Nephron progenitor cell (in vitro differentiated cells): ENCODE measurements around the gene MYO1G.

Experiments used
- DNase-seq: peaks from one replicate; pipeline ENCODE4 v3.0.0; 2021
- H3K27ac Mint-ChIP-seq: 2 replicates; pipeline ENCODE4 v1.8.0; 2021; ENCODE audit warnings: mild to moderate bottlenecking, moderate library complexity, mixed read lengths
- H3K27me3 Mint-ChIP-seq: 2 replicates; pipeline ENCODE4 v1.8.0; 2021; ENCODE audit warnings: mild to moderate bottlenecking, low read depth, mixed read lengths; ENCODE audit not compliant: poor library complexity
- H3K36me3 Mint-ChIP-seq: 2 replicates; pipeline ENCODE4 v1.8.0; 2021; ENCODE audit warnings: low read depth, mixed read lengths
- H3K4me1 Mint-ChIP-seq: 2 replicates; pipeline ENCODE4 v1.8.0; 2021; ENCODE audit warnings: mixed read lengths
- H3K4me3 Mint-ChIP-seq: 2 replicates; pipeline ENCODE4 v1.8.0; 2021; ENCODE audit warnings: mild to moderate bottlenecking, moderate library complexity, mixed read lengths
- H3K9me3 Mint-ChIP-seq: 2 replicates; pipeline ENCODE4 v1.8.0; 2021; ENCODE audit warnings: mild to moderate bottlenecking, moderate library complexity, mixed read lengths
- TF ChIP-seq, protein P1 (sequence below): fragments of 200-600 bp; sonication (generic); IDR thresholded peaks from 2 replicates; pipeline ENCODE4 v1.5.0; 2021; ENCODE audit warnings: antibody characterized with exemption

MYO1G gene

DNA sequence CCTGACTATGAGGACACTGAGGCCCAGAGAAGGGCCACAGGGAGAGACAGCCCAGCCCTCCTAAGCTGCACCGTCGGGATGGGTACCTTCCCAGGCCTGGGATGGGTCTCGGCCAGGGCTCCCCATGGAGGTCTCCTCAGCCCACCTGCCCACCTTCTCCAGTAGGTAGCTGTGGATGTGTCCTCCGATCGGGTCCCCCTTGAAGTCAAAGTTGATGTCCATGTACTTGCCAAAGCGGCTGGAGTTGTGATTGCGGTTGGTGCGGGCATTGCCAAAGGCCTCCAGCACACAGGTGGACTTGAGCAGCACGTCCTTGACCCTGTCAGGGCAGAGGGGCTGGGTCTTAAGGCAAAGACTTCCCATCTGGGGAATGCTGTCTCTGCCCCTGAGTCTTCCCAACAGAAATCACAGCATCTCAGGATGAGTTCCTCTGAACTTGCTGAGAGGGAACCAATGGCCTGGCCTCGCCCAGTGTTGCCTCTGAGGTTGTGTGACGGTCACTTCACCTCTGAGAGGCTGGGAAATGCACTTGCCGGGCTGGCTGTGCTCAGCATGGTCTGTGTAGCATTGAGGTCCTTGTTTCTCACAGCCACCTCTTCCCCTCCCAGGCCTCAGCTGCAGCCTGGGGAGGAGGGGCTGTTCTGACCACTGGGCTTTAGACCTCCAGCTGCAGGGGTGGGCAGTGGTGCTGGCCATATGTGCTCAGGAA lies 3.3 kb downstream of the MYO1G start:
- Mint-ChIP-seq H3K36me3 (no peaks in the 10 kb centered on the region), H3K9me3 (no peaks in the 10 kb centered on the region), H3K4me1 (no peaks in the 10 kb centered on the region), H3K27ac (no peak overlapping the region), H3K4me3 (no peak overlapping the region), H3K27me3 (peaks cover 3% of the 10 kb centered on the region)
- DNase-seq, result no peak
- TF ChIP-seq, protein P1, sequence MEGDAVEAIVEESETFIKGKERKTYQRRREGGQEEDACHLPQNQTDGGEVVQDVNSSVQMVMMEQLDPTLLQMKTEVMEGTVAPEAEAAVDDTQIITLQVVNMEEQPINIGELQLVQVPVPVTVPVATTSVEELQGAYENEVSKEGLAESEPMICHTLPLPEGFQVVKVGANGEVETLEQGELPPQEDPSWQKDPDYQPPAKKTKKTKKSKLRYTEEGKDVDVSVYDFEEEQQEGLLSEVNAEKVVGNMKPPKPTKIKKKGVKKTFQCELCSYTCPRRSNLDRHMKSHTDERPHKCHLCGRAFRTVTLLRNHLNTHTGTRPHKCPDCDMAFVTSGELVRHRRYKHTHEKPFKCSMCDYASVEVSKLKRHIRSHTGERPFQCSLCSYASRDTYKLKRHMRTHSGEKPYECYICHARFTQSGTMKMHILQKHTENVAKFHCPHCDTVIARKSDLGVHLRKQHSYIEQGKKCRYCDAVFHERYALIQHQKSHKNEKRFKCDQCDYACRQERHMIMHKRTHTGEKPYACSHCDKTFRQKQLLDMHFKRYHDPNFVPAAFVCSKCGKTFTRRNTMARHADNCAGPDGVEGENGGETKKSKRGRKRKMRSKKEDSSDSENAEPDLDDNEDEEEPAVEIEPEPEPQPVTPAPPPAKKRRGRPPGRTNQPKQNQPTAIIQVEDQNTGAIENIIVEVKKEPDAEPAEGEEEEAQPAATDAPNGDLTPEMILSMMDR, result no peak

DNA sequence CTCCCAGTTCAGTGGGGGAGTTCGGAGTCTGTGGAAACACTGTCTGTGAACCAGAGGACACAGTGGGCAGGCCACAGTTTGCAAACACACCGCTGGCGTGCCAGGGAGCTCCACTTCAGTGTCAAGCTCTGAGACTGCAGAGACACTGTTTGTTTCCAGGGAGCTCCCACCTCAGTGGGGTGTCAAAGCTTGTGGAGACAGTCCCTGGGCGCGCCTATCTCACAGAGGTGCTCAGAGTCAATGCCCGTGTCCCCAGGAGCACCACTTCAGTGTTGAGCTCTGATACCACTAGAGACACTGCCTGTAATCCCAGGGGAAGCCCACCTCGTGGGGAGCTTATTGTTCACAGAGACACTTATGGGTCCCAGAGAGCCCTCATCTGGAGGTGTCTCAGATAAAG lies 4.3 kb downstream of the MYO1G start:
- H3K4me1 Mint-ChIP-seq, result no peaks in the 10 kb centered on the region
- TF ChIP-seq, protein P1, result no peak

DNA sequence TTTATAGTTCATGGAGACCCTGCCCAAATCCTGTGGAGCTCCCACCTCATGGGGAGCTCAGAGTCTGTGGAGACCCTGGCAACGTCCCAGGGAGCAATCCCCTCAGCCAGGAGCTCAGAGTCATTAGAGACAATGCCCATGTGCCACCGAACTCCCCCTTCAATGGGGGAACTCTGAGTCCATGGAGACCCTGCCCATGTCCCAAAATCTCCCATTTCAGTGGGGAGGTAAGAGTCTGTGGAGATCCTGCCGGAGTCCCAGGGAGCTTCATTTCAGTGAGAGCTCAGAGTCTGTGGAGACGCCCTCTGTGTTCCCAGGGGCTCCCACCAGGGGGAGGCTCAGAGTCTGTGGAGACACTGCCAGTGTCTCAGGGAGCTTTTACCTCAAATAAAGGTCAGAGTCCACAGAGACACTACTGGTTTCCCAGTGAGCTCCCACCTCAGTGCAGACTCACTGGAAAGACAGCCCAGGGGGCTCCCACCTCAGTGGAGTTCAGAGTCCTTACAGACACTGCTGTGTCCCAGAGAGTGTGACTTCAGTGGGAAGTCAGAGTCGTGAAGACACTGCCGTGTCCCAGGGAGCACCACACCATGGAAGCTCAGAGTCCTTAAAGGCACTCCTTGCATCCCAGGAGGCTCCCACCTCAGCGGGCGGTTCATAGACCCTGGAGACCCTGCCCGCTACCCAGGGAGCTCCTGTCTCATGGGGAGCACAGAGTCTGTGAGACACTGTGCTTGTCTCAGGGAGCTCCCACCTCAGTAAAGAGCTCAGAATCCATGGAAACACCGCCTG lies 5.0 kb downstream of the MYO1G start:
- TF ChIP-seq, protein P1, result peak; percentile 44
- Mint-ChIP-seq H3K9me3 (no peaks in the 10 kb centered on the region), H3K4me1 (no peaks in the 10 kb centered on the region), H3K27ac (no peak overlapping the region), H3K36me3 (no peaks in the 10 kb centered on the region), H3K27me3 (peaks cover 3% of the 10 kb centered on the region), H3K4me3 (no peak overlapping the region)
- peak; percentile 46 for DNase-seq

More for the DNA sequence above, 4.3 kb downstream of the MYO1G start:
- Mint-ChIP-seq H3K27me3 (peaks cover 3% of the 10 kb centered on the region), H3K27ac (peak overlapping the region; percentile 84), H3K36me3 (no peaks in the 10 kb centered on the region), H3K4me3 (no peak overlapping the region), H3K9me3 (no peaks in the 10 kb centered on the region)
- DNase-seq, result no peak

DNA sequence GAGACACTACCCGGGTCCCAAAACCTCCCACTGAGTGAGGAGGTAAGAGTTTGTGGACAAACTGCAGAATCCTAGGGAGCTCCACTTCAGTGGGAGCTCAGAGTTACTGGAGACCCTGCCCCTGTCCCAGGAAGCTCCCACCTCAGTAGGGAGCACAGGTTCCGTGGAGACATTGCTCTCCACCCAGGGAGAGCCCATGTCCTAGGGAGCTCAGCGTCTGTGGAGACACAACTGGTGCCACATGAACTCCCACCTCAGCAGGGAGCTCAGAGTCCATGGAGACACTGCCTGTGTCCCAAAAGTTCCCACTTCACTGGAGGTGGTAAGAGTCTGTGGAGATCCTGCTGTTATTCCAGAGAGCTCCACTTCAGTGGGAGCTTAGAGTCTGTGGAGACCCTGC lies 6.3 kb downstream of the MYO1G start:
- peaks cover 6% of the 10 kb centered on the region for H3K27me3 Mint-ChIP-seq
- H3K4me3 Mint-ChIP-seq, result no peak overlapping the region
- no peaks in the 10 kb centered on the region for H3K36me3 Mint-ChIP-seq
- H3K4me1 Mint-ChIP-seq, result no peaks in the 10 kb centered on the region
- no peaks in the 10 kb centered on the region for H3K9me3 Mint-ChIP-seq
- TF ChIP-seq, protein P1, result no peak
- no peak for DNase-seq
- no peak overlapping the region for H3K27ac Mint-ChIP-seq

DNA sequence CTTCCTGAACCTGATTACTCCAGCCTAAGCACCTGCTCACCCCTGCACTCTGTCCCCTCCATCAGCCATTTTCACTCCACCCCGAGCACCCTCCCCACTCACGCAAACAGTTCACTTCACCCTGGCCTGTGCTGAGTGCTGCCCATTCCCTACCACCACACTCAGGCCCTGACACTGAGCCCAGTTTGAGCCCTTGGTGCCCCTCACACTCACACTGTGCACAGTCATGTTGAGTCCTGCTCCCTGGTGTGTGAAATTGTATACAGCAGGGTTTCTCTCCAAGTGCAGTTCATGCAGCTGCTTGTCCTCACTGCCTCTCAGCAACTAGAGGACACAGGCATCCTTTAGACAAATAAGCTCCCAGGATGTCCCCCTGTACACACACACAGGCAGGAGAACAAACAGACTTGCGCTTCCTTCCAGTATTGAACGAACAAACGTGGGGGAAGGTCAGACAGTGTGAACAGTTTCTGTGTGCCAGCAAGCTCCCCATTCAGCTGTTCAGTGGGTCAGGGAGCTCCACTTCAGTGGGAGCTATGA lies 6.8 kb downstream of the MYO1G start:
- Mint-ChIP-seq H3K9me3 (no peaks in the 10 kb centered on the region), H3K4me3 (no peak overlapping the region), H3K4me1 (no peaks in the 10 kb centered on the region), H3K27ac (no peak overlapping the region), H3K27me3 (peaks cover 6% of the 10 kb centered on the region), H3K36me3 (no peaks in the 10 kb centered on the region)
- TF ChIP-seq, protein P1, result no peak
- no peak for DNase-seq
